Left lung (tissue), 10 donors: ENCODE results near the gene RPUSD4. TPM values are rescaled to one million over a fixed set of nuclear protein-coding genes. Genes with fewer than 3 reads are reported as not detected.

Source experiments
- ATAC-seq: fragments of 200-7000 bp; cut with Tn5 transposase; one replicate; pipeline ENCODE4 v1.9.1; 2020; ENCODE audit warnings: moderate library complexity
- DNase-seq, 4 donors: peaks; one replicate each; pipeline ENCODE4 v3.0.0-alpha.2; 2013 to 2020
- H3K27ac ChIP-seq, 2 donors: fragments of 200-600 bp; sonication (generic) in 1 of 2; one replicate each; pipeline versions ENCODE4 v1.5.0 to v1.8.0; 2020 to 2021
- H3K27me3 ChIP-seq, 2 donors: fragments of 200-600 bp; sonication (generic) in 1 of 2; one replicate each; pipeline versions ENCODE4 v1.5.0 to v1.8.0; 2020 to 2021
- H3K36me3 ChIP-seq, 2 donors: fragments of 200-600 bp; sonication (generic) in 1 of 2; one replicate each; pipeline versions ENCODE4 v1.5.0 to v1.8.0; 2020 to 2021
- H3K4me1 ChIP-seq, 2 donors: fragments of 200-600 bp; one replicate each; pipeline ENCODE4 v1.8.0; 2021
- H3K4me3 ChIP-seq, 2 donors: fragments of 200-600 bp; sonication (generic) in 1 of 2; one replicate each; pipeline versions ENCODE4 v1.5.0 to v1.8.0; 2020 to 2021; ENCODE audit warnings: mild to moderate bottlenecking in 1 of 2
- H3K9me3 ChIP-seq, 2 donors: fragments of 200-600 bp; sonication (generic) in 1 of 2; one replicate each; pipeline versions ENCODE4 v1.5.0 to v1.8.0; 2020 to 2021
- intact Hi-C, 2 donors: fragments of 100-400 bp; cut with DNase I; formaldehyde crosslinking; loops; one replicate each; pipeline versions ENCODE4 v1.11.2 to v1.14.2; 2022
- polyA plus RNA-seq, 6 donors: library from polyadenylated mRNA; unstranded; fragments of 120-200 nt; gene quantifications; one replicate each; pipeline ENCODE4 v1.2.1, GENCODE V29; 2013; ENCODE audit not compliant: insufficient read length in 6 of 6
- total RNA-seq, 2 donors: library from RNA; stranded (reverse); fragmentation: NEBNext Ultra II Directional; extraction: Animal tissue kit (Norgen Biotek cat#: 25700); gene quantifications; one replicate each; pipeline ENCODE4 v1.2.1, GENCODE V29; 2021
- TF ChIP-seq, protein P1 (sequence below), 2 donors: fragments of 200-600 bp; sonication (generic) in 1 of 2; IDR thresholded peaks; one replicate each; pipeline versions ENCODE4 v1.5.0 to v1.8.0; 2021; ENCODE audit warnings: antibody characterized with exemption in 2 of 2
- donor health status: DM: no; HTN: yes; CAD: no.
- donor health status: DM: no; HTN: no; CAD: no.

The RPUSD4 gene
- total and polyA plus RNA-seq, 8 donors = 13.2 to 45.8 (median 41.8) TPM

DNA sequence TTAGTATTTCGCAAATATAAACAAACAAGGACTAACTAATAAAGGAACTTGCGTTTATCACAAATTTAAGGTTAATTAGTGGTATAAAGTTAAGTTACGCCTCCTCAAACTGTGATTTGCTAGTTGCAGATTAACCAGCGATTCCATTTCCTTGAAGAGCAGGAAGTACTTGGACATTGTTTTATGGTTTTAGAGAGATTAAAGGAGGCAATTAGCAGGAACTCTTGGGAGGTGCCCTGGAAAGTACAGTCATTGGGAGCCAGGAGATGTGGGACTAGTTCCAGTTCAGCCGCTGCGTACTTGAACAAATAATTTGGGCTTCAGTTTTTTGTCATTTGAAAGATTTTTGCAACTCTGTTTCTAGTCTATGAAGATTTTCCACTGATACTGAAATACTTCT is 3.4 kb upstream of the RPUSD4 start:
- TF ChIP-seq, protein P1, sequence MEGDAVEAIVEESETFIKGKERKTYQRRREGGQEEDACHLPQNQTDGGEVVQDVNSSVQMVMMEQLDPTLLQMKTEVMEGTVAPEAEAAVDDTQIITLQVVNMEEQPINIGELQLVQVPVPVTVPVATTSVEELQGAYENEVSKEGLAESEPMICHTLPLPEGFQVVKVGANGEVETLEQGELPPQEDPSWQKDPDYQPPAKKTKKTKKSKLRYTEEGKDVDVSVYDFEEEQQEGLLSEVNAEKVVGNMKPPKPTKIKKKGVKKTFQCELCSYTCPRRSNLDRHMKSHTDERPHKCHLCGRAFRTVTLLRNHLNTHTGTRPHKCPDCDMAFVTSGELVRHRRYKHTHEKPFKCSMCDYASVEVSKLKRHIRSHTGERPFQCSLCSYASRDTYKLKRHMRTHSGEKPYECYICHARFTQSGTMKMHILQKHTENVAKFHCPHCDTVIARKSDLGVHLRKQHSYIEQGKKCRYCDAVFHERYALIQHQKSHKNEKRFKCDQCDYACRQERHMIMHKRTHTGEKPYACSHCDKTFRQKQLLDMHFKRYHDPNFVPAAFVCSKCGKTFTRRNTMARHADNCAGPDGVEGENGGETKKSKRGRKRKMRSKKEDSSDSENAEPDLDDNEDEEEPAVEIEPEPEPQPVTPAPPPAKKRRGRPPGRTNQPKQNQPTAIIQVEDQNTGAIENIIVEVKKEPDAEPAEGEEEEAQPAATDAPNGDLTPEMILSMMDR (IDR thresholded peaks at IDR 0.05) = no peak
- Histone ChIP-seq H3K4me1 (peaks cover 4 to 68% of the 10 kb centered on the region in 2 donors), H3K27me3 (no peaks in the 10 kb centered on the region), H3K36me3 (peaks cover 0 to under 1% of the 10 kb centered on the region in 2 donors), H3K4me3 (no peak overlapping the region), H3K9me3 (no peaks in the 10 kb centered on the region), H3K27ac (peak overlapping the region; percentile 48 to 67)
- ATAC-seq = peak; percentile 10
- intact Hi-C loops = no loop called here
- no peak for DNase-seq

DNA sequence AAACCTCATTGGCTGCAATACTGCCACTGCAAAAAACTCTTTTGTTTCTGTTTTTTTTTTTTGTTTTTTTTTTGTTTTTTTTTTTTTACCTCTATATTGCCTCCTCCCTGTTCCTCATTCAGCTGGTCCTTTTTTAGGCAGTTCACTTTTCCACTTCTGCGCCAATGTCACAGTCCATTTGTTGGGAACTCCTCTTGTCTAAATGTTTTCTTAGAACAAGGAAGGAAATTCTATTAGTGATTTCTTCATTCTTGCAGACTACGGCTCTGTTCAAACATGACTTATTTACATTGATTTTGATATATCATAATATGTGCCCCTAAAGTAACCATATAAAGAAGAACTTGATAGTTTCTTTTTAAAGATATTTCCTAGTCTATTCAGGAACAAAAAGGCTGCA is 3.0 kb upstream of the RPUSD4 start:
- intact Hi-C loops = no loop called here
- Histone ChIP-seq H3K9me3 (no peaks in the 10 kb centered on the region), H3K27me3 (no peaks in the 10 kb centered on the region), H3K27ac (peak overlapping the region; percentile 48 to 67), H3K4me1 (peaks cover 4 to 68% of the 10 kb centered on the region in 2 donors), H3K36me3 (peaks cover 0 to 5% of the 10 kb centered on the region in 2 donors), H3K4me3 (no peak overlapping the region)
- ATAC-seq (no peak), DNase-seq (no peak)
- TF ChIP-seq, protein P1 (IDR thresholded peaks at IDR 0.05) = no peak

DNA sequence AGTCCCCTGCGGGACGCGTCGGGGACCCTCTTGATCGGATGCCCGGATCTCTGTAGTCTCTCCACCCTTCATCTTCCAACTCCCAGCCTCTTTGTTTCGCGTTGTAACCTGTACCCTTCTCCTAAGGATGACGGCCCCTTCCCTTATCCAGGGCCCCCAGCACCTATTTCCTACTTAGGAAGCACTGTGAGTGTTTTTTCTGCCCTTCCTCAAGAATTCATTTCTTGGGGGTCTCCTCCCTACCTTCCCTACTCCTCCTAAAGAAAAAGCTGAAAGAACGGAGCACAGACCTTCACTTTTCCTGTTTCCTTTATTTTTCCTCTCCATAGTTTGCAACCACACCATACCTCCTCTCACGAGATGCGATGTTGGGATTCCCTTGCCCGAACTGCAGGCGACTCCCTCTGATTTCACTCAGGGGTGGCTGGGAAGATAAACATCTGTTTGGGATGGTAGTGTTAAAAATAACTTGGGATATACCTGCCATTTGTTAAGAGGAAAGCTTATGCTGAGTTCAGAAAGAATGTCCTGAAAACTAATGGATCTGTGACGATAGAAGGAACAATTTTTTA is 725 bp upstream of the RPUSD4 start:
- Histone ChIP-seq H3K4me3 (peak overlapping the region; percentile 84 to 87), H3K27ac (peak overlapping the region in 1 of 2 donors; percentile 67), H3K9me3 (no peaks in the 10 kb centered on the region), H3K27me3 (no peaks in the 10 kb centered on the region), H3K36me3 (peaks cover 0 to 26% of the 10 kb centered on the region in 2 donors), H3K4me1 (peaks cover 4 to 54% of the 10 kb centered on the region in 2 donors)
- intact Hi-C loops = no loop called here
- TF ChIP-seq, protein P1 (IDR thresholded peaks at IDR 0.05) = no peak
- ATAC-seq = peak; percentile 1
- DNase-seq = no peak

DNA sequence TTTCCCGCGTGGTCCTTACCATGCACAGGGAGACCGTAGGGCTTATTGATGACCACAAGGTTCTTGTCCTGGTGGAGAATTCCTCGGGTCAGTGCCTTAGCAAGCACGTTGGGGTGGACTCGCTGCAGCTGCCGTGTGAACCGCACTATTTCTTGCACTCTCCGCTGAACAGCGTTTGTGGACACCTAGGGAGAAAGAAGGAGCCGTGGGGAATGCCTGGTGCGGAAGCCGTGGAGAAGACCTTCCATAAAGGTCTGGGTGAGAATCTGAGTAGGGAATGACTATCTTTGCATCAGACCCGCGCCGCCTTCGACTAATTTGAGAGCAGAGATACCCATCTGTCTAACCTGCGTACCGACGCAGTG is 597 bp downstream of the RPUSD4 start:
- Histone ChIP-seq H3K9me3 (no peaks in the 10 kb centered on the region), H3K4me3 (peak overlapping the region; percentile 84 to 87), H3K27me3 (no peaks in the 10 kb centered on the region), H3K27ac (peak overlapping the region in 1 of 2 donors; percentile 67), H3K4me1 (peaks cover 4 to 52% of the 10 kb centered on the region in 2 donors), H3K36me3 (peaks cover 0 to 37% of the 10 kb centered on the region in 2 donors)
- ATAC-seq = no peak
- TF ChIP-seq, protein P1 (IDR thresholded peaks at IDR 0.05) = no peak
- intact Hi-C loops = no loop called here
- no peak for DNase-seq

DNA sequence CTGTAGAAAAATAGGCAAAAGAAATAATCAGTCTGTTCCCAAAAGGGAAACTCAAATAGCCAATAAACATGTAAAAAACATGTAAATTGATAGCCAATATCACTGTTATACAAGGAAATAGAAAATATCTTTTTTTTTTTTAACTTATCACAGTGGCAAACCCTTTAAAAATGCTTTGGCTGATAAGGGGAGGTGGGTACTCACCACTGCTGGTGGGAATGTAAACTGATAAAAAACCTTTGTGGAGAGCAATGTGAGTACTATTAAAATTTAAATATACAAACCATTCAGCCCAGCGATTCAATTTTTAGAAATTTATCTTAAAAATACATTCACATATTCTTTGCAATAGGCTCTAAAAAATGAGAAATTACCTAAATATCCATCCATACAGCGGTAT is 3.6 kb downstream of the RPUSD4 start:
- no peak for ATAC-seq
- no peaks in the 10 kb centered on the region for H3K27me3 ChIP-seq
- peaks cover 0 to 66% of the 10 kb centered on the region in 2 donors for H3K36me3 ChIP-seq
- H3K4me3 ChIP-seq = no peak overlapping the region
- intact Hi-C loops = no loop called here
- DNase-seq = no peak
- peaks cover 4 to 25% of the 10 kb centered on the region in 2 donors for H3K4me1 ChIP-seq
- no peaks in the 10 kb centered on the region for H3K9me3 ChIP-seq
- no peak overlapping the region for H3K27ac ChIP-seq
- TF ChIP-seq, protein P1 (IDR thresholded peaks at IDR 0.05) = no peak
